HG03565 (cell line): Measurements from ENCODE around the gene BFSP2.
"Not testable (repeated sequence)": the region's sequence is repeated elsewhere in the genome, so short reads cannot be mapped to it uniquely, and the experiment has no call there.

Source experiments
- ATAC-seq: cut with Tn5 transposase; IDR thresholded peaks from one replicate; pipeline ENCODE4 v1.9.1; 2021; ENCODE audit warnings: mild to moderate bottlenecking, moderate library complexity; ENCODE audit not compliant: unreplicated experiment

Gene BFSP2

DNA sequence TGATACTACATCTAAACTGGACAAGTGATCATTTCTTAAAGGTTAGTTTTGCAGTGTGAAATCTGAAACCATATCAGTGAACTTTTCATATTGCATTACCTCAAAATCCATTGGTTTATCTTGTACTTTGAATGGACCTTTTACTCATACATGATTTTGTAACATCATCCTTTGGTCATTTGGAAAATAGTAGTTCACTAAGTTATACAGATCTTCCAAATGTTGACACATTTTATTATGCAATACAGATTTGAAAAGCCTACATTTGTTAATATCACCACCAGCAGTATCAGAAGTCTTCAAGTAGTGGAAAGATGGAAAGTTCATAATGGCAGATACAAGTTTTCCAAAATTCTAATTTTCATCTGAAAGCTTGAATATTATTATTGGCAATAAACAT is 109.6 kb downstream of the BFSP2 start:
- ATAC-seq: no peak

DNA sequence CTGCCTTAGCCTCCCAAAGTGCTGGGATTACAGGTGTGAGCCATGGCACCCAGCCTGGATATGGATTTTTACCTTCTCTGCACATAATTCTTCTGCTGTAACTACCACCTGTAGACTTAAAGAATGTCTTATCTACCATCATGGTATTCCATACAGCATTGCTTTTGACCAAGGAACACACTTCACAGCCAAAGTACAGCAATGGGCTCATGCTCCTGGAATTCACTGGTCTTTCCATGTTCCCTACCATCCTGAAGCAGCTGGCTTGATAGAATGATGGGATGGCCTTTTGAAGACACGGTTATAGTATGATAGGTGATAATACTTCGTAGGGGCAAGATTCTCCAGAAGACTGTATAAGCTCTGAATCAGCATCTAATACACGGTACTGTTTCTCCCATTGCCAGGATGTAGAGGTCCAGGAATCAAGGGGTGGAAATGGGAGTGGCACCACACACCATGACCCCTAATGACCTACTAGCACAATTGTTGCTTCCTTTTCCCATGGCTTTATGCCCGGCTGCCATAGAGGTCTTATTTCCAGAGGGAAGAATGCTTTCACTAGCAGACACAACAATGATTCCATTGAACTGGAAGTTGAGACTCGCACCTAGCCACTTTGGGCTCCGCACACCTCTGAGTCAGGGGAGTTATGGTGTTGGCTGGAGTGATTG is 112.7 kb downstream of the BFSP2 start:
- no peak for ATAC-seq

DNA sequence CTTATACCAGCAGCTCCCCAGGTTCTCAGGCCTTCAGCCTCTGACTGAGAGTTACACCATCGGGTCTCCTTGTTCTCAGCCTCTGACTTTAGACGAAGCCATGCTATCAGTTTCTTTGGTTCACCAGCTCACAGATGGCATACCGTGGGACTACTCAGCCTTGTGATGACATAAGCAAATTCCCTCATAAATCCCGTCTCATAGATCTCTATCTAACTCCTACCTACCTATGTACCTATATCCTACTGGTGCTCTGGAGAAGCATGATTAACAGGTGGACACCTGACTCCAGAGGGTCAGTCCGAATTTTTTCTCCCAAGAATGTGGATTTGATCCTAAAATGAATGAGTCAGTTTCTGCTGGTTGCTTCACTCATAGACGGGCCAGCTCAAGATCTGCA is 114.6 kb downstream of the BFSP2 start:
- no peak for ATAC-seq

DNA sequence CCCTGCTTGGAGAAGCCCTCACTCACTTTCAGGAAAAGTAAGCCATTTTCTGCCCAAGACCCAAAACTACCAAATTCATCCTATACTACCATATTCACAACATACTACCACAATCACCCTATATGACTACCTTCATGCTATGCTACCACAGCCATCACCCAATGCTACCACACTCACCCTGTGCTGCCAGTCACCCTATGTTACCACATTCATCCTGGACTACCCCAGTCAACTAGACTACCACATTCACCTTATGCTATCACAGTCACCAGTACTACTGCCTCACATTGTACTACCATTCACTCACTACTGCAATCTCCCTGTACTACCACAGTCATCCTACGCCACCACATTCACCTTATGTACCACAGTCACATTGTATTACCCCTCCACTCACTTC is 115.3 kb downstream of the BFSP2 start:
- no peak for ATAC-seq

DNA sequence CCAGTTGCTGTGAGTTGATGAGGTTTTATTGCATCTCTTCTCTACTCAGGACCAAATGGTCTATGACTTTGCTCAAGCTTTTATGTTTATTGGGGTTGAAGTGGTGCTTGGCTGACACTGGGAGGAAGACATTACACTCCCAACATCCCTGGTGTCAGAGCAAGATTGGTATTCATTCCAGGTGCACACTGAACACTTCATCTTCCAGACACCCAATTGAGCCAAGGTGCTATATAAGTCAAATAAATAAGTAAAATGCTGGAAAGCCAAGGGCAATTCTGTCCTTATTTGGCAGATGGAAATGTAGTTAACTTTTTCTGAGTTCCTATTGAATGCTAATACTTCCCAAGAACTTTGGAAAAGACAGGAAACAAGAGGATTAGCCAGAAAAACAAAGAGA is 120.4 kb downstream of the BFSP2 start:
- no peak for ATAC-seq

DNA sequence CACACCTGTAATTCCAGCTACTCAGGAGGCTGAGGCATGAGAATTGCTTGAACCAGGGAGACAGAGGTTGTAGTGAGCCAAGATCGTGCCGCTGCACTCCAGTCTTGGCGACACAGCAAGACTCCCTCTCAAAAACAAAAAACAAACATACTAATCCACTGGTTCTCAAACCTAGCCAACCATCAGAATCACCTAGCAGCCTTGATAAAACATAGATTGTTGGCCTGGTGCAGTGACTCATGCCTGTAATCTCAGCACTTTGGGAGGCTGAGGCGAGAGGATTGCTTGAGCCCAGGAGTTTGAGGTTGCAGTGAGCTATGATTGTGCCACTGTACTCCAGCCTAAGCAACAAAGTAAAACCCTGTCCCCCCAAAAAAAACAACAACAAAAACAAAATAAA is 121.1 kb downstream of the BFSP2 start:
- not testable (repeated sequence) for ATAC-seq

DNA sequence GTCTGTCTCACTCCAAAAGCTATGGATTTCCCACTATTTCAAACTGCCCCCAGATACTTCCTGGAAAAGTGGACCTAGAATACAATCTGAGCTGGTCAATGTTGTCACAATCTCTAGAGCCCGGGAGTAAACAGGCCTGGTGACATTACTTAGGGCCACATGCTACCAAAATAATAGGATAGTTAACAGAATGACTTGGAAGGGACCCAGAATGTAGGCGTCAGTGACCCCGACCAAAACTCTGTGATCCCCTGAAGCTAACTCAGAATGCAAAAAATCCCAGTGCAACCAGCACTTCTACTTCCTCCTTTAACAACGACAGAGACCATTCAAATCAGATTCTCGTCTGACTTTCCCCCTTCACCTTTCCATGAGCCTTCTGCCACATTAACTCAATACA is 122.1 kb downstream of the BFSP2 start:
- no peak for ATAC-seq

DNA sequence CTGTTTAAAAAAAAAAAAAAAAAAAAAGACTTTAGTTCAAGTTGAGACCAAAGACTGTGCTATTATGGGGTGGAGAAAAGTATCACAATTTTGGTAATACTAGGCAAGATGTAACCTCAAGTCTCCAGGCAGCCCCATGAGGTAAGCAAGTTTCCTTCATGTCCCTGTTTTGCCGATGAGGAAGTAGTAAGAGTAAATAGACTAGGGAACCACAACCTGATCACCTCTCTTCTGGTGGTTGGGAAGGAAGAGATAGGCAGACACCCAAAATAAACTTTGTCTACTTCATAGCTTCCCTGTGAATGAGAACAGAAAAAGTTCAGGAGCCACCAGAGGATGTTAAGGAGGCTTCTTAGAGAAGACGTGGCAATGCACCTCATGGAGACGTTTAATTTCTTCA is 123.9 kb downstream of the BFSP2 start:
- not testable (repeated sequence) for ATAC-seq
